Neuronal stem cell (in vitro differentiated cells): Measurements from ENCODE around the gene AFM.

Experiments
- DNase-seq: peaks from one replicate; pipeline ENCODE4 v3.0.0-alpha.2; 2013; ENCODE audit warnings: low spot score
- H2AFZ ChIP-seq: one replicate; pipeline ENCODE4 v1.6.1; 2013; ENCODE audit warnings: mild to moderate bottlenecking, low read length, inconsistent platforms
- H2AK5ac ChIP-seq: 2 replicates; pipeline ENCODE4 v1.6.1; 2013; ENCODE audit warnings: low read depth, mild to moderate bottlenecking, inconsistent platforms, low read length, moderate library complexity, mixed read lengths
- H2BK120ac ChIP-seq: 2 replicates; pipeline ENCODE4 v1.6.1; 2013; ENCODE audit warnings: low read depth, mild to moderate bottlenecking, inconsistent platforms, low read length, moderate library complexity, mixed read lengths
- H2BK12ac ChIP-seq: one replicate; pipeline ENCODE4 v1.6.1; 2013; ENCODE audit warnings: low read length, inconsistent platforms
- H2BK15ac ChIP-seq: 2 replicates; pipeline ENCODE4 v1.6.1; 2013; ENCODE audit warnings: mild to moderate bottlenecking, low read length, inconsistent platforms, mixed read lengths
- H2BK5ac ChIP-seq: one replicate; pipeline ENCODE4 v1.6.1; 2013; ENCODE audit warnings: inconsistent platforms, mild to moderate bottlenecking, low read length, moderate library complexity
- H3K14ac ChIP-seq: one replicate; pipeline ENCODE4 v1.6.1; 2013; ENCODE audit warnings: low read length, inconsistent platforms
- H3K18ac ChIP-seq: 2 replicates; pipeline ENCODE4 v1.6.1; 2013; ENCODE audit warnings: low read length, inconsistent platforms
- H3K23ac ChIP-seq: 2 replicates; pipeline ENCODE4 v1.6.1; 2013; ENCODE audit warnings: low read depth, mild to moderate bottlenecking, mixed read lengths, low read length, inconsistent platforms; ENCODE audit not compliant: poor library complexity
- H3K27ac ChIP-seq: replicated peaks from 3 replicates; pipeline ENCODE4 v1.5.1; 2013; ENCODE audit warnings: low read length, inconsistent platforms
- H3K27me3 ChIP-seq, 3 experiments: 2 replicates each; pipeline ENCODE4 v1.6.1; 2013; ENCODE audit warnings: low read length in 3 of 3, mild to moderate bottlenecking in 2 of 3, inconsistent platforms in 1 of 3, low read depth in 1 of 3, mixed read lengths in 1 of 3, moderate library complexity in 1 of 3; ENCODE audit not compliant: control insufficient read depth in 3 of 3, insufficient read depth in 3 of 3
- H3K36me3 ChIP-seq, 2 donors: replicated peaks in 1 of 2; 2 replicates each; pipeline ENCODE4 v1.6.1; 2013; ENCODE audit warnings: low read length in 2 of 2; ENCODE audit not compliant: control insufficient read depth in 2 of 2, insufficient read depth in 2 of 2
- H3K4ac ChIP-seq: 2 replicates; pipeline ENCODE4 v1.6.1; 2013; ENCODE audit warnings: inconsistent platforms, mild to moderate bottlenecking, low read length, moderate library complexity
- H3K4me1 ChIP-seq, 2 donors: 1 replicate in 1 of 2; 2 replicates in 1 of 2; pipeline ENCODE4 v1.6.1; 2013; ENCODE audit warnings: low read length in 2 of 2, low read depth in 1 of 2; ENCODE audit not compliant: control insufficient read depth in 2 of 2, insufficient read depth in 1 of 2
- H3K4me2 ChIP-seq: one replicate; pipeline ENCODE4 v1.6.1; 2013; ENCODE audit warnings: mild to moderate bottlenecking, low read length, inconsistent platforms; ENCODE audit not compliant: insufficient read depth, poor library complexity, severe bottlenecking
- H3K4me3 ChIP-seq, 2 donors: 2 replicates each; pipeline ENCODE4 v1.5.1; 2013; ENCODE audit warnings: low read length in 2 of 2, mild to moderate bottlenecking in 2 of 2, inconsistent platforms in 1 of 2, moderate library complexity in 1 of 2
- H3K79me1 ChIP-seq: one replicate; pipeline ENCODE4 v1.6.1; 2013; ENCODE audit warnings: low read depth, mild to moderate bottlenecking, inconsistent platforms, low read length, moderate library complexity
- H3K9ac ChIP-seq: one replicate; pipeline ENCODE4 v1.6.1; 2013; ENCODE audit warnings: mild to moderate bottlenecking, low read depth, low read length, inconsistent platforms; ENCODE audit not compliant: poor library complexity
- H3K9me3 ChIP-seq, 2 donors: replicated peaks in 1 of 2; 2 replicates each; pipeline versions ENCODE3 to v1.6.1; 2013; ENCODE audit warnings: low read length in 2 of 2, mild to moderate bottlenecking in 2 of 2, inconsistent platforms in 1 of 2, low read depth in 1 of 2, mixed read lengths in 1 of 2, moderate library complexity in 1 of 2; ENCODE audit not compliant: control insufficient read depth in 2 of 2, insufficient read depth in 1 of 2
- H4K8ac ChIP-seq: one replicate; pipeline ENCODE4 v1.6.1; 2013; ENCODE audit warnings: low read depth, mild to moderate bottlenecking, inconsistent platforms, low read length, moderate library complexity
- H4K91ac ChIP-seq: one replicate; pipeline ENCODE4 v1.6.1; 2013; ENCODE audit warnings: low read length, low read depth, mild to moderate bottlenecking, inconsistent platforms; ENCODE audit not compliant: poor library complexity
- WGBS, 2 donors: extraction: QIAGEN DNeasy Blood & Tissue Kit; methylation state at CpG; one replicate each; pipeline ENCODE4 v1.1.7; 2013; ENCODE audit warnings: missing lambda C conversion rate in 2 of 2, mixed read lengths in 1 of 2; ENCODE audit not compliant: insufficient read length in 2 of 2, insufficient replicate concordance in 1 of 2; ENCODE audit errors: extremely low coverage in 2 of 2; 5-methylcytosine and 5-hydroxymethylcytosine counted together

AFM gene

GRCh38 chr4:73438048-73438447, 43.5 kb upstream of the AFM start:
- Histone ChIP-seq H3K18ac (no peak overlapping the region), H3K23ac (no peak overlapping the region), H2BK5ac (no peak overlapping the region), H3K9me3 (no peaks in the 10 kb centered on the region), H3K36me3 (no peaks in the 10 kb centered on the region), H2BK12ac (no peak overlapping the region), H2AK5ac (no peak overlapping the region), H3K4me3 (no peak overlapping the region), H2AFZ (no peak overlapping the region), H3K14ac (no peak overlapping the region), H3K4ac (no peak overlapping the region), H4K8ac (no peak overlapping the region), H3K9ac (no peak overlapping the region), H3K4me2 (no peak overlapping the region), H2BK15ac (no peak overlapping the region), H4K91ac (no peak overlapping the region), H3K79me1 (no peaks in the 10 kb centered on the region), H2BK120ac (no peak overlapping the region), H3K4me1 (no peaks in the 10 kb centered on the region), H3K27me3 (no peaks in the 10 kb centered on the region), H3K27ac (no peak overlapping the region)
- DNase-seq: no peak
- no CpG with 5 or more reads among the region's 1 CpG for WGBS, 2 donors

DNA sequence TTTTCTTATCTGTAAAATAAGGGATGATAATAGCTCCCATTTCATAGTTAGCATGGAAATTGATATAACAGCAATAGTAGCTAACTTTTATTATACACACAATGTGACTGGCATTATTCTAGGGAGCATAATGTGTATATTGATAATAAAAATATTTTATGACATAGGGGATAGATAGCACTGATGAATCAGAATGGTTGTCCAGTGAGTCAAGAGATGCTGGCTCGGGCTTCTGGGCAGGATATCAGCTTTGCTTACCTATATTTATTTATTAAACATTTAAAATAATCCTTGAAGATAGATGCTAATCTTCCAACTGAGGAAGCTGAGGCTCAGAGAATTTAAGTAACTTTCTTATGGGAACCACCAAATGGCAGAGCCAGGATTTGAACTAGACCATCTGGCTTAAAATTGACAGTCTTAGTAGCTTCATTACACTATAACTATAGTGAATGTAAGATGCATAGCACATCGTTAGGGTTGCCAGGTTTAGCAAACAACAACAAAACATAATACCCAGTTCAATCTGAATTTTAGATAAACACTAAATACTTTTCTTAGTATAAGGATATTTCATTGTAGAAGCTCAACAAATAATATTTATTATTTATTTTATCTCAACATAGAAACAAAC, 42.8 kb upstream of the AFM start:
- no peak overlapping the region for H3K18ac ChIP-seq
- no peak overlapping the region for H2BK5ac ChIP-seq
- DNase-seq: no peak
- H2BK15ac ChIP-seq: no peak overlapping the region
- H3K14ac ChIP-seq: no peak overlapping the region
- H3K27me3 ChIP-seq: no peaks in the 10 kb centered on the region
- no peak overlapping the region for H3K4ac ChIP-seq
- H3K36me3 ChIP-seq: no peaks in the 10 kb centered on the region
- no peak overlapping the region for H2BK12ac ChIP-seq
- no peaks in the 10 kb centered on the region for H3K79me1 ChIP-seq
- H2AK5ac ChIP-seq: no peak overlapping the region
- H3K4me2 ChIP-seq: no peak overlapping the region
- no peak overlapping the region for H2AFZ ChIP-seq
- no peak overlapping the region for H3K9ac ChIP-seq
- no peak overlapping the region for H4K8ac ChIP-seq
- H2BK120ac ChIP-seq: no peak overlapping the region
- H3K4me1 ChIP-seq: no peaks in the 10 kb centered on the region
- no peak overlapping the region for H3K27ac ChIP-seq
- no CpG with 5 or more reads among the region's 2 CpGs for WGBS, 2 donors
- no peak overlapping the region for H4K91ac ChIP-seq
- no peak overlapping the region for H3K4me3 ChIP-seq
- H3K23ac ChIP-seq: no peak overlapping the region
- no peaks in the 10 kb centered on the region for H3K9me3 ChIP-seq

- H3K14ac ChIP-seq: no peak overlapping the region
- no peaks in the 10 kb centered on the region for H3K36me3 ChIP-seq
- H3K4me2 ChIP-seq: no peak overlapping the region
- no peak overlapping the region for H3K27ac ChIP-seq
- no peak overlapping the region for H2AFZ ChIP-seq
- H3K79me1 ChIP-seq: no peaks in the 10 kb centered on the region
- H3K4ac ChIP-seq: no peak overlapping the region
- H4K91ac ChIP-seq: no peak overlapping the region
- no peak overlapping the region for H2BK12ac ChIP-seq
- WGBS, 2 donors: no CpG with 5 or more reads among the region's 2 CpGs
- no peak overlapping the region for H3K18ac ChIP-seq
- no peak overlapping the region for H2BK120ac ChIP-seq
- no peak overlapping the region for H3K4me3 ChIP-seq
- no peak overlapping the region for H2BK15ac ChIP-seq
- H2BK5ac ChIP-seq: no peak overlapping the region
- no peaks in the 10 kb centered on the region for H3K9me3 ChIP-seq
- H2AK5ac ChIP-seq: no peak overlapping the region
- no peak overlapping the region for H4K8ac ChIP-seq
- H3K23ac ChIP-seq: no peak overlapping the region
- no peak for DNase-seq
- H3K9ac ChIP-seq: no peak overlapping the region
- no peaks in the 10 kb centered on the region for H3K4me1 ChIP-seq
- H3K27me3 ChIP-seq: no peaks in the 10 kb centered on the region
Observed at GRCh38 chr4:73439445-73439844, 42.1 kb upstream of the AFM start.

DNA sequence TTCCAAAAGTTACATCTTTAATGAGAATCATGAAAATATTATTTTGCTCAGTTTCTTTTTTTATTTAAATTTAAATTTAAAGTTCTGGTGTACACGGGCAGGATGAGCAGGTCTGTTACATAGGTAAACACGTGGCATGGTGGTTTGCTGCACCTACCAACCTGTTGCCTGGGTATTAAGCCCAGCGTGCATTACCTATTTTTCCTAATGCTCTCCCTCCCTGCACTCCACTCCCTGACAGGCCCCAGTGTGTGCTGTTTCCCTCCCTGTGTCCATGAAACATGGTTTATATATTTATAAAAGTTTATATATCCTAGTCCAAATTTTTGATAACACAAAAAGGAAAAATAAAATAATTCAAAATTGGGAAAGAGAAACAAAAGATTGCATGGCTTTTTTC, 41.6 kb upstream of the AFM start:
- H3K36me3 ChIP-seq: no peaks in the 10 kb centered on the region
- no peak overlapping the region for H4K91ac ChIP-seq
- H2BK12ac ChIP-seq: no peak overlapping the region
- H3K9me3 ChIP-seq: no peaks in the 10 kb centered on the region
- no peak overlapping the region for H2BK15ac ChIP-seq
- no peak overlapping the region for H2BK5ac ChIP-seq
- H2AFZ ChIP-seq: no peak overlapping the region
- no peak overlapping the region for H3K27ac ChIP-seq
- no CpG with 5 or more reads among the region's 3 CpGs for WGBS, 2 donors
- no peak overlapping the region for H3K9ac ChIP-seq
- no peak for DNase-seq
- H3K4me2 ChIP-seq: no peak overlapping the region
- no peaks in the 10 kb centered on the region for H3K4me1 ChIP-seq
- H2BK120ac ChIP-seq: no peak overlapping the region
- no peaks in the 10 kb centered on the region for H3K79me1 ChIP-seq
- no peak overlapping the region for H4K8ac ChIP-seq
- H3K14ac ChIP-seq: no peak overlapping the region
- H3K4me3 ChIP-seq: no peak overlapping the region
- H3K23ac ChIP-seq: no peak overlapping the region
- H3K4ac ChIP-seq: no peak overlapping the region
- no peak overlapping the region for H2AK5ac ChIP-seq
- no peaks in the 10 kb centered on the region for H3K27me3 ChIP-seq
- no peak overlapping the region for H3K18ac ChIP-seq
